ENCODE measurements around the gene SYNM.

- TF ChIP-seq EZH2 (IDR thresholded peaks at IDR 0.05; ENCODE audit: borderline replicate concordance, insufficient read depth, low read length, poor library complexity, severe bottlenecking) (no peak), EP300 (conservative IDR thresholded peaks at IDR 0.05; ENCODE audit: poor library complexity, severe bottlenecking) (no peak), POLR2AphosphoS5 (IDR thresholded peaks at IDR 0.05) (no peak), CTCF (IDR thresholded peaks at IDR 0.05; ENCODE audit: poor library complexity, severe bottlenecking) (no peak), TAF1 (IDR thresholded peaks at IDR 0.05; ENCODE audit: low read depth) (no peak), REST (IDR thresholded peaks at IDR 0.05; ENCODE audit: borderline replicate concordance) (no peak), SMC3 (conservative IDR thresholded peaks at IDR 0.05; ENCODE audit: poor library complexity) (no peak)
Measured at GRCh38 chr15:99118801-99119546, 14.1 kb downstream of the SYNM start.
